HL-60 (cell line): ENCODE data around the gene DCAF8L2.

Source experiments
- GABPA ChIP-seq: IDR thresholded peaks from 2 replicates; pipeline ENCODE4 v1.6.1; 2012; ENCODE audit warnings: low read depth
- POLR2AphosphoS5 ChIP-seq: IDR thresholded peaks from 2 replicates; pipeline ENCODE4 v1.6.1; 2012; ENCODE audit warnings: low read depth
- TF ChIP-seq, protein P1 (sequence below): IDR thresholded peaks from one replicate; pipeline ENCODE4 v1.5.1; 2011; ENCODE audit warnings: low read length, control low read depth, inconsistent platforms; ENCODE audit not compliant: insufficient read depth
- TF ChIP-seq, protein P2 (sequence below): IDR thresholded peaks from 2 replicates; pipeline ENCODE4 v1.6.1; 2012; ENCODE audit warnings: low read depth; ENCODE audit not compliant: insufficient replicate concordance

DNA sequence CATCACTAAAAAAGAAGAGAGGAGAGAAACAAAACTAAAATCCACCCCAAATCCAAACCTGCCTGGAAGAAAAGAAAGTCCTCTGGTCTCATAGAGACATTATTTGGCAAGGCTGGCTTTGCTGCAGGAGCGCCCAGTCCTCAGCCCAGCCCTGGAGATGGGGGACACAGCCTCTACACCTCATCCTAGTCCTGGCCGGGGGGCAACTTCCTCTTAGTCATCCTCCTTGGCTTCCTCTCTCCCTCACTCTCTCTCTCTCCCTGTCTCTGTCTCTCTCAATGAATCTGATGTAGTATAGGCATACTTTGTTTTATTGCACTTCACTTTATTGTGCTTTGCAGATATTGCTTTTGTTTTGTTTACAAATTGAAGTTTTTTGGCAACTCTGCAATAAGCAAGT, 161.8 kb downstream of the DCAF8L2 start:
- TF ChIP-seq, protein P1, sequence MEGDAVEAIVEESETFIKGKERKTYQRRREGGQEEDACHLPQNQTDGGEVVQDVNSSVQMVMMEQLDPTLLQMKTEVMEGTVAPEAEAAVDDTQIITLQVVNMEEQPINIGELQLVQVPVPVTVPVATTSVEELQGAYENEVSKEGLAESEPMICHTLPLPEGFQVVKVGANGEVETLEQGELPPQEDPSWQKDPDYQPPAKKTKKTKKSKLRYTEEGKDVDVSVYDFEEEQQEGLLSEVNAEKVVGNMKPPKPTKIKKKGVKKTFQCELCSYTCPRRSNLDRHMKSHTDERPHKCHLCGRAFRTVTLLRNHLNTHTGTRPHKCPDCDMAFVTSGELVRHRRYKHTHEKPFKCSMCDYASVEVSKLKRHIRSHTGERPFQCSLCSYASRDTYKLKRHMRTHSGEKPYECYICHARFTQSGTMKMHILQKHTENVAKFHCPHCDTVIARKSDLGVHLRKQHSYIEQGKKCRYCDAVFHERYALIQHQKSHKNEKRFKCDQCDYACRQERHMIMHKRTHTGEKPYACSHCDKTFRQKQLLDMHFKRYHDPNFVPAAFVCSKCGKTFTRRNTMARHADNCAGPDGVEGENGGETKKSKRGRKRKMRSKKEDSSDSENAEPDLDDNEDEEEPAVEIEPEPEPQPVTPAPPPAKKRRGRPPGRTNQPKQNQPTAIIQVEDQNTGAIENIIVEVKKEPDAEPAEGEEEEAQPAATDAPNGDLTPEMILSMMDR: no peak
- TF ChIP-seq POLR2AphosphoS5: no peak
- no peak for TF ChIP-seq GABPA
- TF ChIP-seq, protein P2, sequence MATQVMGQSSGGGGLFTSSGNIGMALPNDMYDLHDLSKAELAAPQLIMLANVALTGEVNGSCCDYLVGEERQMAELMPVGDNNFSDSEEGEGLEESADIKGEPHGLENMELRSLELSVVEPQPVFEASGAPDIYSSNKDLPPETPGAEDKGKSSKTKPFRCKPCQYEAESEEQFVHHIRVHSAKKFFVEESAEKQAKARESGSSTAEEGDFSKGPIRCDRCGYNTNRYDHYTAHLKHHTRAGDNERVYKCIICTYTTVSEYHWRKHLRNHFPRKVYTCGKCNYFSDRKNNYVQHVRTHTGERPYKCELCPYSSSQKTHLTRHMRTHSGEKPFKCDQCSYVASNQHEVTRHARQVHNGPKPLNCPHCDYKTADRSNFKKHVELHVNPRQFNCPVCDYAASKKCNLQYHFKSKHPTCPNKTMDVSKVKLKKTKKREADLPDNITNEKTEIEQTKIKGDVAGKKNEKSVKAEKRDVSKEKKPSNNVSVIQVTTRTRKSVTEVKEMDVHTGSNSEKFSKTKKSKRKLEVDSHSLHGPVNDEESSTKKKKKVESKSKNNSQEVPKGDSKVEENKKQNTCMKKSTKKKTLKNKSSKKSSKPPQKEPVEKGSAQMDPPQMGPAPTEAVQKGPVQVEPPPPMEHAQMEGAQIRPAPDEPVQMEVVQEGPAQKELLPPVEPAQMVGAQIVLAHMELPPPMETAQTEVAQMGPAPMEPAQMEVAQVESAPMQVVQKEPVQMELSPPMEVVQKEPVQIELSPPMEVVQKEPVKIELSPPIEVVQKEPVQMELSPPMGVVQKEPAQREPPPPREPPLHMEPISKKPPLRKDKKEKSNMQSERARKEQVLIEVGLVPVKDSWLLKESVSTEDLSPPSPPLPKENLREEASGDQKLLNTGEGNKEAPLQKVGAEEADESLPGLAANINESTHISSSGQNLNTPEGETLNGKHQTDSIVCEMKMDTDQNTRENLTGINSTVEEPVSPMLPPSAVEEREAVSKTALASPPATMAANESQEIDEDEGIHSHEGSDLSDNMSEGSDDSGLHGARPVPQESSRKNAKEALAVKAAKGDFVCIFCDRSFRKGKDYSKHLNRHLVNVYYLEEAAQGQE: no peak
